Mucosa of descending colon (tissue), 3 donors: ENCODE measurements around the gene MYBPC2. TPM values are rescaled to one million over a fixed set of nuclear protein-coding genes. Genes with fewer than 3 reads are reported as not detected.

ENCODE experiments used
- ATAC-seq: fragments of 200-7000 bp; cut with Tn5 transposase; one replicate; pipeline ENCODE4 v1.9.1; 2020; ENCODE audit warnings: mild to moderate bottlenecking, moderate library complexity
- DNase-seq, 3 donors: peaks; one replicate each; pipeline ENCODE4 v3.0.0-alpha.2; 2020
- H3K36me3 ChIP-seq: fragments of 200-600 bp; one replicate; pipeline ENCODE4 v1.8.0; 2021; ENCODE audit warnings: low read depth, mild to moderate bottlenecking
- H3K4me1 ChIP-seq: fragments of 200-600 bp; one replicate; pipeline ENCODE4 v1.8.0; 2021; ENCODE audit warnings: low read depth, mild to moderate bottlenecking
- H3K4me3 ChIP-seq: fragments of 200-600 bp; one replicate; pipeline ENCODE4 v1.8.0; 2021; ENCODE audit warnings: mild to moderate bottlenecking
- H3K9me3 ChIP-seq: fragments of 200-600 bp; one replicate; pipeline ENCODE4 v1.8.0; 2021; ENCODE audit warnings: mild to moderate bottlenecking
- CTCF ChIP-seq: fragments of 200-600 bp; IDR thresholded peaks from one replicate; pipeline ENCODE4 v1.8.0; 2022; ENCODE audit warnings: antibody characterized with exemption, mild to moderate bottlenecking
- intact Hi-C, 2 donors: fragments of 100-400 bp; cut with DNase I in 1 of 2; cut with micrococcal nuclease in 1 of 2; formaldehyde crosslinking; loops; one replicate each; pipeline versions ENCODE4 v1.11.0 to v1.11.1; 2022; cut with DNase I, micrococcal nuclease
- total RNA-seq, 3 donors: library from RNA; stranded (reverse); fragmentation: NEBNext Ultra II Directional in 2 of 3; extraction: Animal tissue kit (Norgen Biotek cat#: 25700) in 2 of 3; gene quantifications; one replicate each; pipeline versions ENCODE4 v1.2.1 to v1.2.4, GENCODE V29; 2021 to 2023
- donor health status: DM: no; HTN: no; CAD: no; lungs with moderate emphysema.
- donor health status: DM: no; HTN: no; CAD: no.
- donor health status: DM: no; HTN: yes; CAD: no.

Gene MYBPC2
- total RNA-seq, 3 donors from 2014 or later: 0.10 to 0.14 TPM; not detected in 1

- Histone ChIP-seq H3K9me3 (no peaks in the 10 kb centered on the region), H3K36me3 (no peaks in the 10 kb centered on the region), H3K4me3 (no peak overlapping the region), H3K4me1 (peaks cover 22% of the 10 kb centered on the region)
- intact Hi-C loops: loop anchor here in 1 of 2 donors (10.0 kb wide), 1 partner anchor 50 kb away; the partner anchor contains the start of gene NAPSA
- peak; percentile 82 for TF ChIP-seq CTCF
- peak; percentile 87 to 88 (median 87) for DNase-seq
- peak; percentile 67 for ATAC-seq
Observed at GRCh38 chr19:50414864-50415660, 17.6 kb upstream of the MYBPC2 start.

- ATAC-seq (peak; percentile 57), DNase-seq (peak; percentile 67 to 90 (median 76))
- Histone ChIP-seq H3K9me3 (no peaks in the 10 kb centered on the region), H3K36me3 (no peaks in the 10 kb centered on the region), H3K4me1 (peaks cover 16% of the 10 kb centered on the region), H3K4me3 (no peak overlapping the region)
- TF ChIP-seq CTCF: no peak
- intact Hi-C loops: loop anchor here in 1 of 2 donors (10.0 kb wide), 1 partner anchor 51 kb away; the partner anchor contains the start of gene NAPSA
Observed at GRCh38 chr19:50415661-50416033, 17.0 kb upstream of the MYBPC2 start.

- TF ChIP-seq CTCF: no peak
Observed at GRCh38 chr19:50416034-50416977, 16.4 kb upstream of the MYBPC2 start.

GRCh38 chr19:50417111-50418081, 15.3 kb upstream of the MYBPC2 start:
- ATAC-seq (peak; percentile 67), DNase-seq (peak; percentile 52 to 81 (median 72))
- Histone ChIP-seq H3K9me3 (no peaks in the 10 kb centered on the region), H3K4me3 (no peak overlapping the region), H3K4me1 (peaks cover 13% of the 10 kb centered on the region), H3K36me3 (no peaks in the 10 kb centered on the region)
- no peak for TF ChIP-seq CTCF
- intact Hi-C loops: loop anchor here in 1 of 2 donors (10.0 kb wide), 1 partner anchor 53 kb away; the partner anchor contains the start of gene NAPSA

More at GRCh38 chr19:50416034-50416977, 16.4 kb upstream of the MYBPC2 start:
- ATAC-seq (no peak), DNase-seq (peak in 1 of 3 donors; percentile 67)
- Histone ChIP-seq H3K9me3 (no peaks in the 10 kb centered on the region), H3K36me3 (no peaks in the 10 kb centered on the region), H3K4me3 (no peak overlapping the region), H3K4me1 (peaks cover 15% of the 10 kb centered on the region)
- intact Hi-C loops: loop anchor here in 1 of 2 donors (10.0 kb wide), 1 partner anchor 52 kb away; the partner anchor contains the start of gene NAPSA
